Mesendoderm (in vitro differentiated cells): ENCODE results near the gene EEF1AKMT4.

Source experiments
- DNase-seq: peaks from one replicate; pipeline ENCODE4 v3.0.0; 2013
- H2AK5ac ChIP-seq: 2 replicates; pipeline ENCODE4 v1.6.1; 2013; ENCODE audit warnings: low read length, inconsistent platforms
- H2BK120ac ChIP-seq: 2 replicates; pipeline ENCODE4 v1.6.1; 2013; ENCODE audit warnings: low read depth, mild to moderate bottlenecking, low read length, moderate library complexity, mixed read lengths
- H2BK15ac ChIP-seq: replicated peaks from 2 replicates; pipeline ENCODE4 v1.6.1; 2013; ENCODE audit warnings: low read depth, mild to moderate bottlenecking, moderate library complexity
- H2BK5ac ChIP-seq: 2 replicates; pipeline ENCODE4 v1.6.1; 2013; ENCODE audit warnings: low read length, inconsistent platforms
- H3K18ac ChIP-seq: 2 replicates; pipeline ENCODE4 v1.6.1; 2013; ENCODE audit warnings: mild to moderate bottlenecking, low read length, mixed read lengths
- H3K23ac ChIP-seq: one replicate; pipeline ENCODE4 v1.6.1; 2013; ENCODE audit warnings: low read length
- H3K27ac ChIP-seq: 2 replicates; pipeline ENCODE4 v1.5.1; 2013; ENCODE audit warnings: low read depth, mild to moderate bottlenecking, inconsistent platforms, low read length, moderate library complexity
- H3K27me3 ChIP-seq: 2 replicates; pipeline ENCODE4 v1.6.1; 2013; ENCODE audit warnings: low read length, control low read depth, mild to moderate bottlenecking, inconsistent platforms; ENCODE audit not compliant: insufficient read depth, poor library complexity
- H3K36me3 ChIP-seq: 2 replicates; pipeline ENCODE4 v1.6.1; 2013; ENCODE audit warnings: low read length, inconsistent platforms; ENCODE audit not compliant: control insufficient read depth, insufficient read depth
- H3K4ac ChIP-seq: one replicate; pipeline ENCODE4 v1.6.1; 2013; ENCODE audit warnings: low read depth, mild to moderate bottlenecking, low read length, moderate library complexity
- H3K4me1 ChIP-seq: 2 replicates; pipeline ENCODE4 v1.6.1; 2013; ENCODE audit warnings: low read depth, low read length, inconsistent platforms; ENCODE audit not compliant: control insufficient read depth
- H3K4me2 ChIP-seq: 2 replicates; pipeline ENCODE4 v1.6.1; 2013; ENCODE audit warnings: low read length
- H3K4me3 ChIP-seq: 2 replicates; pipeline ENCODE4 v1.5.1; 2013; ENCODE audit warnings: mild to moderate bottlenecking, low read length
- H3K56ac ChIP-seq: one replicate; pipeline ENCODE4 v1.6.1; 2013; ENCODE audit warnings: low read length
- H3K79me1 ChIP-seq: 2 replicates; pipeline ENCODE4 v1.6.1; 2013; ENCODE audit warnings: low read length, inconsistent platforms
- H3K79me2 ChIP-seq: 2 replicates; pipeline ENCODE4 v1.6.1; 2013; ENCODE audit warnings: mild to moderate bottlenecking, low read length; ENCODE audit not compliant: control insufficient read depth, insufficient read depth
- H3K9ac ChIP-seq: 2 replicates; pipeline ENCODE4 v1.6.1; 2013; ENCODE audit warnings: low read length, inconsistent platforms
- H4K5ac ChIP-seq: one replicate; pipeline ENCODE4 v1.6.1; 2013; ENCODE audit warnings: low read length
- H4K8ac ChIP-seq: one replicate; pipeline ENCODE4 v1.6.1; 2013; ENCODE audit warnings: low read depth, mild to moderate bottlenecking, control low read depth, low read length, moderate library complexity
- WGBS: extraction: QIAGEN DNeasy Blood & Tissue Kit; methylation state at CpG from one replicate; pipeline ENCODE4 v1.1.7; 2013; ENCODE audit warnings: low lambda C conversion rate, missing lambda C conversion rate; ENCODE audit not compliant: insufficient coverage; ENCODE audit errors: extremely low coverage; 5-methylcytosine and 5-hydroxymethylcytosine counted together

EEF1AKMT4 gene

DNA sequence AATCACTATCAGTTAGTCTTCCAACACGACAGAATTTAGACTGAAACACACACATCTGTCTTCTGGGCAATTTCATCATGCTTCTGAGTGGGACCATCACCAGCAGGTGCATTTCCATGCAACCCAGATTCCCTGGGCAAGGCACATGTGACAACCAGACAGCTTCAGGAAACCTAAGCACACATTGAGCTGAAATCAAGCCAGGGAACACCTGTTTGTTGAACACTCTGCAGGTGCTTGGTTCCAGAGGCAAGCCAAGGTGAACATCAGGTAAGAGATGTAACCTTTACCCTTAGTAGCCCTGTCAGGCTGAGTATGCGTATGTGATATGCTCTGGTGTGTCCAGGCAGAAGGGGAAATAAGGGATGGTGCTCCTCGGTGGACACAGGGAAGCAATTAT is 46.3 kb downstream of the EEF1AKMT4 start:
- H3K56ac ChIP-seq, result no peak overlapping the region
- no peak for DNase-seq
- H3K18ac ChIP-seq, result no peak overlapping the region
- no peak overlapping the region for H2BK120ac ChIP-seq
- H4K5ac ChIP-seq, result no peak overlapping the region
- no peak overlapping the region for H3K4me2 ChIP-seq
- H3K27me3 ChIP-seq, result no peaks in the 10 kb centered on the region
- H4K8ac ChIP-seq, result no peak overlapping the region
- H3K4ac ChIP-seq, result no peak overlapping the region
- peaks cover 12% of the 10 kb centered on the region for H3K79me1 ChIP-seq
- H3K79me2 ChIP-seq, result peaks cover 16% of the 10 kb centered on the region
- H3K4me1 ChIP-seq, result peaks cover 4% of the 10 kb centered on the region
- H3K23ac ChIP-seq, result no peak overlapping the region
- no CpG with 5 or more reads among the region's 3 CpGs for WGBS
- H3K36me3 ChIP-seq, result no peaks in the 10 kb centered on the region
- no peak overlapping the region for H3K4me3 ChIP-seq
- no peak overlapping the region for H2BK15ac ChIP-seq
- no peak overlapping the region for H3K27ac ChIP-seq
- no peak overlapping the region for H2BK5ac ChIP-seq
- no peak overlapping the region for H3K9ac ChIP-seq
- no peak overlapping the region for H2AK5ac ChIP-seq

- Histone ChIP-seq H3K27ac (no peak overlapping the region), H3K56ac (no peak overlapping the region), H2BK120ac (no peak overlapping the region), H2BK5ac (no peak overlapping the region), H3K4me1 (peaks cover 4% of the 10 kb centered on the region), H3K79me1 (peaks cover 12% of the 10 kb centered on the region), H3K4me3 (no peak overlapping the region), H3K27me3 (no peaks in the 10 kb centered on the region), H4K5ac (no peak overlapping the region), H3K79me2 (peaks cover 16% of the 10 kb centered on the region), H3K36me3 (peaks cover 2% of the 10 kb centered on the region), H3K9ac (no peak overlapping the region), H3K23ac (no peak overlapping the region), H2BK15ac (no peak overlapping the region), H3K18ac (no peak overlapping the region), H3K4ac (no peak overlapping the region), H3K4me2 (no peak overlapping the region), H4K8ac (no peak overlapping the region), H2AK5ac (no peak overlapping the region)
- DNase-seq, result no peak
- WGBS, result no CpG with 5 or more reads among the region's 7 CpGs
These were observed 47.1 kb downstream of the EEF1AKMT4 start for GRCh38 chr3:184296616-184297015.

GRCh38 chr3:184298759-184299487 is 49.5 kb downstream of the EEF1AKMT4 start, which contains the start of gene PSMD2:
PSMD2 (plus strand) TSS chr3:184299241; CDS start chr3:184299267, 26 bp downstream.
- H4K5ac ChIP-seq, result no peak within 1 kb of the TSS
- H3K79me1 ChIP-seq, result peaks cover 24% of the 10 kb centered on the region
- H3K36me3 ChIP-seq, result peaks cover 20% of the 10 kb centered on the region
- peak within 1 kb of the TSS; percentile 94 for H3K56ac ChIP-seq
- peak within 1 kb of the TSS; percentile 66 for H3K23ac ChIP-seq
- no peak within 1 kb of the TSS for H2AK5ac ChIP-seq
- peak within 1 kb of the TSS; percentile 84 for H3K4me2 ChIP-seq
- H4K8ac ChIP-seq, result no peak within 1 kb of the TSS
- H3K79me2 ChIP-seq, result peaks cover 20% of the 10 kb centered on the region
- no peak within 1 kb of the TSS for H3K4ac ChIP-seq
- no peak within 1 kb of the TSS for H3K18ac ChIP-seq
- H2BK15ac ChIP-seq, result no peak within 1 kb of the TSS
- peak within 1 kb of the TSS; percentile 99 for H3K4me3 ChIP-seq
- DNase-seq, result peak; percentile 98
- no CpG with 5 or more reads among the region's 78 CpGs for WGBS
- H3K9ac ChIP-seq, result peak within 1 kb of the TSS; percentile 94
- H3K27me3 ChIP-seq, result no peaks in the 10 kb centered on the region
- H2BK5ac ChIP-seq, result no peak within 1 kb of the TSS
- peaks cover 4% of the 10 kb centered on the region for H3K4me1 ChIP-seq
- H2BK120ac ChIP-seq, result no peak within 1 kb of the TSS
- H3K27ac ChIP-seq, result peak within 1 kb of the TSS; percentile 30

GRCh38 chr3:184299488-184300377 is 50.3 kb downstream of the EEF1AKMT4 start:
- peak overlapping the region; percentile 99 for H3K4me3 ChIP-seq
- H3K4me1 ChIP-seq, result peaks cover 4% of the 10 kb centered on the region
- peaks cover 20% of the 10 kb centered on the region for H3K79me2 ChIP-seq
- peaks cover 25% of the 10 kb centered on the region for H3K79me1 ChIP-seq
- H4K5ac ChIP-seq, result no peak overlapping the region
- H2BK15ac ChIP-seq, result no peak overlapping the region
- peak overlapping the region; percentile 94 for H3K9ac ChIP-seq
- peak overlapping the region; percentile 66 for H3K23ac ChIP-seq
- no peak overlapping the region for H3K18ac ChIP-seq
- H3K27ac ChIP-seq, result no peak overlapping the region
- no peak overlapping the region for H3K4ac ChIP-seq
- H4K8ac ChIP-seq, result no peak overlapping the region
- no peak overlapping the region for H2BK120ac ChIP-seq
- H3K4me2 ChIP-seq, result peak overlapping the region; percentile 84
- DNase-seq, result peak; percentile 38
- H2BK5ac ChIP-seq, result no peak overlapping the region
- H2AK5ac ChIP-seq, result no peak overlapping the region
- H3K36me3 ChIP-seq, result peaks cover 25% of the 10 kb centered on the region
- no CpG with 5 or more reads among the region's 29 CpGs for WGBS
- peak overlapping the region; percentile 94 for H3K56ac ChIP-seq
- no peaks in the 10 kb centered on the region for H3K27me3 ChIP-seq

- Histone ChIP-seq H3K36me3 (peaks cover 28% of the 10 kb centered on the region), H3K27ac (no peak overlapping the region), H2AK5ac (no peak overlapping the region), H2BK5ac (no peak overlapping the region), H3K4ac (no peak overlapping the region), H3K79me2 (peaks cover 20% of the 10 kb centered on the region), H3K18ac (no peak overlapping the region), H3K56ac (peak overlapping the region; percentile 94), H3K9ac (peak overlapping the region; percentile 94), H3K4me3 (no peak overlapping the region), H4K5ac (no peak overlapping the region), H3K79me1 (peaks cover 25% of the 10 kb centered on the region), H4K8ac (no peak overlapping the region), H3K27me3 (no peaks in the 10 kb centered on the region), H2BK120ac (no peak overlapping the region), H3K23ac (no peak overlapping the region), H3K4me2 (peak overlapping the region; percentile 84), H3K4me1 (peaks cover 4% of the 10 kb centered on the region), H2BK15ac (no peak overlapping the region)
- no CpG with 5 or more reads among the region's 3 CpGs for WGBS
- DNase-seq, result peak; percentile 37
These were observed 50.9 kb downstream of the EEF1AKMT4 start for GRCh38 chr3:184300378-184300720.
